Fibroblast of skin of left quadriceps (primary cell): ENCODE results near the gene ACO1.

Source experiments
- DNase-seq, 2 experiments: peaks; one replicate each; pipeline ENCODE4 v3.0.0-alpha.2; 2013; ENCODE audit warnings: low read depth in 2 of 2

Gene ACO1

DNA sequence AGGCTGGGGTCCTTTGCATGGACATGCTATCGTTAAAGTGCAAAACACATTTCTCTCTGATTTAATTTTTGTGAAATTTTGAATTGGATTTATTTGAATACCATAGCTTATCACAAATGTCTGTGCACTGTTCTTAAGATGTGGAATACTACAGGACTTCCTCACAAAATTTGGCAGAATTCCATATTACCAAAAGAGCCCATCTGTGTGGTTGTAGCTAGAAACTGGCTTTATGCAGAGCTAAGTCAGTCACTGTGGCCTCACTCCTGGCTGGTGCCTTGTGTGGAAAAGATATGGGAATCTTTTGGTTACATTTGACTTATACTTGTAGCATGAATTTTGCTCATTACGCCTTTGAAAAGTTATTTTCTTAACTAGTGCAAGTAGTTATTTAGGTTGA, 35.5 kb downstream of the ACO1 start:
- no peak for DNase-seq

GRCh38 chr9:32422237-32422806, 37.9 kb downstream of the ACO1 start:
- no peak for DNase-seq

- peak; percentile 14 to 21 for DNase-seq
Observed at GRCh38 chr9:32423371-32423770, 38.9 kb downstream of the ACO1 start.

- DNase-seq = no peak
Observed at GRCh38 chr9:32424616-32425015, 40.2 kb downstream of the ACO1 start.

- peak in 1 of 2 experiments; percentile 21 for DNase-seq
Observed at GRCh38 chr9:32426278-32426939, 42.0 kb downstream of the ACO1 start.

DNA sequence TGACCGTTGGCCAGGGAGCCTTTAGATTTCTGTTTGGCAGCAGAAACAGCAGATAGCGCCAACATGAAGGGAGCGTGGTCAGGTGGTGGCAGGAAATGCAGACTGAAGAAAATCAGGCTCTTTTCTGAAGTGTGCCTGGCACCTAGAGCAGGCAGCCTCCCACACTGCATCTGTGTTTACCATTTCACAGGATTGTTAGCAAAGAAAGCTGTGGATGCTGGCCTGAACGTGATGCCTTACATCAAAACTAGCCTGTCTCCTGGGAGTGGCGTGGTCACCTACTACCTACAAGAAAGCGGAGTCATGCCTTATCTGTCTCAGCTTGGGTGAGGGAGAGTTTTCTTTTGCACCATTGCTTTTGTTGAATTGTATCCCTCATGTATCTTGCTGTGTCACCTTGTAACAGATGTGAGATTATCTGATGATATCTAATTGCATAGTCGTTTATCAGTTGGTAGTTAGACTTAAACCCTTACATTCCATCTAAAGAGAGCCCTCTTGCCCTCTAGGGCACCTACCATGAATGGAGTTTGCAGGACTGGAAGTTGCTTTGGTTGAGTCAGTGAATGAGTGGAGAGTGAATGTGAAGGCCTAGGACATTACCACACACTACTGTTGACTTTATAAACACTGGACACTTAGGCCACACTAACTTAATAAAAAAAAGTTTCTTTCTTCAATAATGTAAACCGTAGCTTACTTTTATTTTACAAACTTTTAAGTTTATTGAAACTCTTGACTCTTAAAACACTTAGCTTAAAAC, 42.8 kb downstream of the ACO1 start:
- no peak for DNase-seq

DNA sequence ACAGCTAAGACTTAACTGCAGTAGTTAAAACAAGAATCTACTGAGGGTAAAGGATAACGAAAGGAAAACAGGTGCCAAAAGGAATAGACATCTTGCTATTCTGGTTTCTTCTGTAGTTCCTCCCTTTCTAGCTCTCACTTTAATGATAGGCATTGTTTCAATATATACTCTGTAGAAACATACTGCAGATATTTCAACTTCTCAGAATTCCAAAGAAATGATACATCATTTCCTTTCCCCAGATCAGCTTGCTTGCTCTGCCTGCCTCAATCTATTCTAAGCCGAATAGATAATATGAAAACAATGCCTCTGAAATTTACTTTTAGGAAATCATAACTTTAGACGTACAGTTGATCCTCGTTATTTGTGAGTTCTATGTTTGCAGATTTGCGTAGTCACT, 46.3 kb downstream of the ACO1 start:
- DNase-seq = peak; percentile 31 to 37

DNA sequence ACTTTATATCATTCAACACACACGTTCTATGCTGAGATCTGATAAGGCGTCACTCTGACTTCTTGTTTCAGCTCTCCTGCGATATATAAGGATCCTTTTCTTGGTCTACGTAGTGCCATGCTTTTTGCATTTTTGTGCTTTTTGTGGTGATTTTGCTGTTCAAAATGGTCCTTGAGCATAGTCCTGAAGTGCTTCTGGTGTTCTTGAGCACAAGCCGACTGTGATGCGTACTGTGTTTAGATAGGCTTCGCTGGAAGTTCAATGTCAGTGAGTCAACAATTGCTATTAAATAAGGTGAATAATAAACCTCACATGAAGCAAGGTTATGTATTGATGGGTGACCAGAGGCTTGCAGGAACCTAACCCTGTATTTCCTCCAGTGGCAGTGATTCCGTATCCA, 46.8 kb downstream of the ACO1 start:
- DNase-seq = no peak

DNA sequence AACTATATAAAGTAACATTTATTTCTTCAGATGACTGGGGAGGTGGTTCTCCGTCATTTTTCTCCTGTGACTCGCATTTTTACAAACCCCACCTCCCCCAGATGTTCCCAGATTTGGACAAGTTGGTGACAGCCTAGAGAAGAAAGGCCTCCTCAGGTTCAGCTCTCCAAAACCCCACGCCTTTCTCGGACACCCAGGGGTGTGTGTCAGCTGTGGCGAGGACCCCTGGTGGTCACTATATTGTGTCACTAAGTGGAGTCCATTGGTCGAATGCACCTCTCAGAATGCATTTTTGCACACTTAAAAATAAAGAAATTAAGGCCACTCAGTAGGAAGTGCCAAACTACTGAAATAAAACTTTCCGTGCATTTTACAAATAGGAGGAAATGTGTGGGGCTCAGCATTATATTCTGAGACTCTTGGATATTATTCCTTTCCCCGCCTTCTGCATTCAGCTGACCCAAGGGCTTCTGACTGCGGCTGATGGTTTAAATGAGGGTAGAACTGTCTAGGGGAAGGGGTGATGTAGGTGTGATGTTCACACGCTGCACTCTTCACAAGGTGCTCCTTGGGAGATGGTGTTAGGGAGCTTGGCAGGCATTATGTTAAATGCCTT, 47.6 kb downstream of the ACO1 start:
- no peak for DNase-seq

GRCh38 chr9:32434892-32435291, 50.4 kb downstream of the ACO1 start:
- no peak for DNase-seq

DNA sequence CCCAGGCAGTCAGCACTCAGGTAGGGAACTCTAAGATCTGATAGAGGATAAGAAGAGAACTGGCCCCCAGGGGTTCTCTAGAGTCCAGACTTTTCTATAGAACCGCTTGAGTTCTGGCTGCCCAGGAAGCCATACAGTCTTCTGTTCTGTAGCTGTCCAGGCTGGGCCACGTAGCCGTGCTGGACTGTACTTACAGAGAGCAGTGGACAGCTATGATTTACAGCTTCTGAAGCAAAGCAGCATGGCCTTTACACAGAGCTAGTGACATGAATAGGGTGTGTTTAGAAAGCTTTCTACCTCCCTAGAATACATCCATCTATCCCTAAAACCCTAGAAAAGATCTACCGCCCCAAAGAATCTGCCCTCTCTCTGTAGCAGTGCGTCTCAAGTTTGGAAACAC, 57.2 kb downstream of the ACO1 start:
- no peak for DNase-seq

DNA sequence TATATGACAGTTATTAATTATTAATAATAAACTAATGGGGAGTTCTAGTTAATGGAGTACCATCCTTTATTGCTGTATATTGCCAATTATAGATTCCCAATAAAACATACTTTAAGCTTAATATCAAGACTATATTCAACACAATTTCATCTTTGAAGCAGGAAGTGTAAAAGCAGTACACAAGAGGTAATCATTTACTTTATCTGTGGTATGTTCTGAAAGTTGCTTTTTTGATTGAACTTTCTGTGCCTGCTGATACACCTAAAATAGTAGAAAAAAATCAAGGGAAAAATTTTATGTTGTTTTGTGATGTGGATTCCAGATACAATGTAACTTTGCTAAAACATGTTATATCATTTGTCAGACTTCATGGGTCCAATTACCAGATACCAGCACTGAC, 58.0 kb downstream of the ACO1 start:
- DNase-seq = no peak

DNA sequence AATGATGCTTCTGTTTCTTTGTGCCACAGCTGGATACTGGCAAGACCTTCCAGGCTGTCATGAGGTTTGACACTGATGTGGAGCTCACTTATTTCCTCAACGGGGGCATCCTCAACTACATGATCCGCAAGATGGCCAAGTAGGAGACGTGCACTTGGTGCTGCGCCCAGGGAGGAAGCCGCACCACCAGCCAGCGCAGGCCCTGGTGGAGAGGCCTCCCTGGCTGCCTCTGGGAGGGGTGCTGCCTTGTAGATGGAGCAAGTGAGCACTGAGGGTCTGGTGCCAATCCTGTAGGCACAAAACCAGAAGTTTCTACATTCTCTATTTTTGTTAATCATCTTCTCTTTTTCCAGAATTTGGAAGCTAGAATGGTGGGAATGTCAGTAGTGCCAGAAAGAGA, 65.5 kb downstream of the ACO1 start:
- DNase-seq = no peak

DNA sequence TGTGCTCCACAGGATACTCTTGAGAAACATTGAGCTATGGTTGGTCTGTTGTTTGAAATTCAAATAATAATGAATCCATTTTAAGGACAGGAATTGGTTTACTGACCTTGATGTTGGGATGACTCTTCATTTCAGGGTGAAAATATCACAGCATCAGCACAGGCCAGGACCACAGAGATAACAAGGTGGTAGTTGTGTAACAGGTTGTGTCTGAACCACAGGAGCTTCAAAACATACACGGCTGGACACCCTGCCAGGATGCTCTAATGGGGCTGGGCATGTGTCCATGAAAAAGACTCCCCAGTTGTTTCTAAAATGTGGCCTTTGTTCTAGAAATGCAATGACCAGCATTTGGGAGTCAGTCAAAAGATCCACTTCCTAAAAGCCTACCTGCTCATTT, 69.8 kb downstream of the ACO1 start:
- DNase-seq = no peak

DNA sequence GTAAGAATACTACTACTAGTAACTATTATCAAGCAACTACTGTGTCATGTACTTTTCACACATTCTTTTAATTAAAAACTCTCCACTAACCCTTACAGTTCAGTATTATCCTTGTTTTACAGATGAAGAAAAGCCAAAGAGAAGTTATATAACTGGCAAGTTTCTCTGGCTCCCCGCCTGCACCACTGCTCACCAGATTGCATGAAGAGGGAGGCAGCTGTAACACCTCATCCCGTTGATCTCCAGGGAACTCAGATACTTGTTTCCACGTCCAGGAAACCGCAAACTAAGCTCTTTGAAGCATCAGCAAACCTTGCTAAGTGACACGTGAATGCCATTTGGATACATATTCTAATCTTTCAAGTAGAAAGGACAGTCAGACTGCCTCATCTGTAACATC, 71.3 kb downstream of the ACO1 start:
- no peak for DNase-seq

- DNase-seq = no peak
Observed at GRCh38 chr9:32456564-32456963, 72.1 kb downstream of the ACO1 start.

DNA sequence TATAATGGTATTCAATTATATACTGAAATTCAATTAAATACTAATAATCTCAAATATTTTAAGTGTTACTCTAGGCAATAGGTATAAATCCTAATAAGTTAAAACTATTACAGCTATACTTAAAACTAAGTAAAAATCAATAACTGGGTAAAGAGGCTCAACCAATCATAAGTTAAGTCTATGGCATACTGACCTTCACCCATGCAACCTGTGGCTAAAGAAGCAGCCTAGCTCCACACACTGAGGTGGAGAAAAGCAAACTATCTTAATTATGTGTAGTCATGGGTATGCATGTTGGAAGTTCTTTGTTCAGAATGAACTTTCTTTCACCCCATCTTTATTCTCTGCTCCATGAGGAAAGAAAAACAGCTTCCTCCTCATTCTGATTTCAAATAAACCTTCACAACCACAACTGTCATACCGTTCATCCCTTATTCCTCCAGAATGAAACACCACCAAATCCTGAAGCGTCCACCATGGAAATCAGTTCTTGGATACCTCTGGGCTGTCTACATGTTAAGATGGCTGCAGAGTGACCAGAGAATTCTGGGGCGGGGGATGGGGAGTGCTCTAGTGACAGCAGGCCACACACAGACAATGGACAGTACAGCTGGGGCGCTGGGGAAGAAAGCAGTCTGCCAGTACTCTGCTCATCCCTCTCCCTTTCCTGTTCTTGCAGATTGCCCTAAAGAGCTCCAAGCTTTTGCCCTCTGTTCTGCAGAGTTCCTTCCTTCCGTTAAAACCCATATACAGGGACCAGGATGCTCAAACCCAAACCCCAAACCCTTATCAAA, 79.3 kb downstream of the ACO1 start:
- no peak for DNase-seq

GRCh38 chr9:32468740-32469139, 84.3 kb downstream of the ACO1 start:
- no peak for DNase-seq

- DNase-seq = no peak
Observed at GRCh38 chr9:32472344-32472743, 87.9 kb downstream of the ACO1 start.

- no peak for DNase-seq
Observed at GRCh38 chr9:32483343-32483742, 98.9 kb downstream of the ACO1 start.

GRCh38 chr9:32486839-32487562, 102.6 kb downstream of the ACO1 start:
- no peak for DNase-seq
